ENCODE measurements around the gene PPP1R37. TPM values are rescaled to one million over a fixed set of nuclear protein-coding genes. Genes with fewer than 3 reads are reported as not detected.

The PPP1R37 gene
- total RNA-seq, 1 experiment from 2014 or later, result 33.1 TPM

Other genes starting within 250 kb of the PPP1R37 start
- 23.6 and 38.2 TPM in 2 replicates for gene NECTIN2, start 246.9 kb upstream of the PPP1R37 start, total RNA-seq (2014; rRNA removed; shearing (Covaris generic); ENCODE audit: low replicate concordance)
- 265 and 461 TPM in 2 replicates for gene TOMM40, start 201.9 kb upstream of the PPP1R37 start, total RNA-seq (2014; rRNA removed; shearing (Covaris generic); ENCODE audit: low replicate concordance)
- 0.67 and 3.2 TPM in 2 replicates for gene APOE, start 187.4 kb upstream of the PPP1R37 start, total RNA-seq (2014; rRNA removed; shearing (Covaris generic); ENCODE audit: low replicate concordance)
- gene APOC1, start 178.6 kb upstream of the PPP1R37 start, total RNA-seq (2014; rRNA removed; shearing (Covaris generic); ENCODE audit: low replicate concordance), result not detected in 2 replicates
- gene APOC4, start 150.9 kb upstream of the PPP1R37 start, total RNA-seq (2014; rRNA removed; shearing (Covaris generic); ENCODE audit: low replicate concordance), result not detected in 2 replicates
- not detected in 2 replicates for gene APOC2, start 147.1 kb upstream of the PPP1R37 start, total RNA-seq (2014; rRNA removed; shearing (Covaris generic); ENCODE audit: low replicate concordance)
- gene CLPTM1, start 137.8 kb upstream of the PPP1R37 start, total RNA-seq (2014; rRNA removed; shearing (Covaris generic); ENCODE audit: low replicate concordance), result 5.2 and 14.0 TPM in 2 replicates
- gene RELB, start 91.7 kb upstream of the PPP1R37 start, total RNA-seq (2014; rRNA removed; shearing (Covaris generic); ENCODE audit: low replicate concordance), result 8.5 and 16.8 TPM in 2 replicates
- gene CLASRP, start 54.1 kb upstream of the PPP1R37 start, total RNA-seq (2014; rRNA removed; shearing (Covaris generic); ENCODE audit: low replicate concordance), result 22.7 and 25.1 TPM in 2 replicates
- gene ZNF296, start 16.7 kb upstream of the PPP1R37 start, total RNA-seq (2014; rRNA removed; shearing (Covaris generic); ENCODE audit: low replicate concordance), result not detected in 2 replicates
- gene GEMIN7, start 13.9 kb upstream of the PPP1R37 start, total RNA-seq (2014; rRNA removed; shearing (Covaris generic); ENCODE audit: low replicate concordance), result 28.2 and 73.6 TPM in 2 replicates
- 0.91 TPM in 1 of 2 replicates, not detected in the other for gene NKPD1, start 67.8 kb downstream of the PPP1R37 start, total RNA-seq (2014; rRNA removed; shearing (Covaris generic); ENCODE audit: low replicate concordance)
- 9.5 and 28.6 TPM in 2 replicates for gene TRAPPC6A, start 85.1 kb downstream of the PPP1R37 start, total RNA-seq (2014; rRNA removed; shearing (Covaris generic); ENCODE audit: low replicate concordance)
- 1.9 and 22.6 TPM in 2 replicates for gene BLOC1S3, start 85.6 kb downstream of the PPP1R37 start, total RNA-seq (2014; rRNA removed; shearing (Covaris generic); ENCODE audit: low replicate concordance)
- gene EXOC3L2, start 152.2 kb downstream of the PPP1R37 start, total RNA-seq (2014; rRNA removed; shearing (Covaris generic); ENCODE audit: low replicate concordance), result not detected in 2 replicates
- gene MARK4, start 158.1 kb downstream of the PPP1R37 start, total RNA-seq (2014; rRNA removed; shearing (Covaris generic); ENCODE audit: low replicate concordance), result 10.1 and 12.0 TPM in 2 replicates
- gene CKM, start 229.7 kb downstream of the PPP1R37 start, total RNA-seq (2014; rRNA removed; shearing (Covaris generic); ENCODE audit: low replicate concordance), result not detected in 2 replicates
- gene KLC3, start 247.6 kb downstream of the PPP1R37 start, total RNA-seq (2014; rRNA removed; shearing (Covaris generic); ENCODE audit: low replicate concordance), result not detected in 2 replicates

Data from MG63 (cell line).